Gastroesophageal sphincter (tissue), 3 donors: ENCODE data around the gene ARHGAP6.

Source experiments
- EP300 ChIP-seq: sonication (generic); formaldehyde crosslinking; IDR thresholded peaks from one replicate; pipeline ENCODE4 v1.6.1; 2017; ENCODE audit warnings: antibody characterized with exemption, mild to moderate bottlenecking
- TF ChIP-seq, protein P1 (sequence below), 4 experiments: fragments of 200-600 bp in 2 of 4; fragments of 450-650 bp in 2 of 4; sonication (generic) in 1 of 4; IDR thresholded peaks; one replicate each; pipeline ENCODE4 v1.5.1; 2017 to 2019; ENCODE audit warnings: antibody characterized with exemption in 4 of 4, mild to moderate bottlenecking in 2 of 4, moderate library complexity in 2 of 4

- TF ChIP-seq, protein P1, sequence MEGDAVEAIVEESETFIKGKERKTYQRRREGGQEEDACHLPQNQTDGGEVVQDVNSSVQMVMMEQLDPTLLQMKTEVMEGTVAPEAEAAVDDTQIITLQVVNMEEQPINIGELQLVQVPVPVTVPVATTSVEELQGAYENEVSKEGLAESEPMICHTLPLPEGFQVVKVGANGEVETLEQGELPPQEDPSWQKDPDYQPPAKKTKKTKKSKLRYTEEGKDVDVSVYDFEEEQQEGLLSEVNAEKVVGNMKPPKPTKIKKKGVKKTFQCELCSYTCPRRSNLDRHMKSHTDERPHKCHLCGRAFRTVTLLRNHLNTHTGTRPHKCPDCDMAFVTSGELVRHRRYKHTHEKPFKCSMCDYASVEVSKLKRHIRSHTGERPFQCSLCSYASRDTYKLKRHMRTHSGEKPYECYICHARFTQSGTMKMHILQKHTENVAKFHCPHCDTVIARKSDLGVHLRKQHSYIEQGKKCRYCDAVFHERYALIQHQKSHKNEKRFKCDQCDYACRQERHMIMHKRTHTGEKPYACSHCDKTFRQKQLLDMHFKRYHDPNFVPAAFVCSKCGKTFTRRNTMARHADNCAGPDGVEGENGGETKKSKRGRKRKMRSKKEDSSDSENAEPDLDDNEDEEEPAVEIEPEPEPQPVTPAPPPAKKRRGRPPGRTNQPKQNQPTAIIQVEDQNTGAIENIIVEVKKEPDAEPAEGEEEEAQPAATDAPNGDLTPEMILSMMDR (IDR thresholded peaks at IDR 0.05): no peak
- no peak for TF ChIP-seq EP300
These were observed 130.4 kb downstream of the ARHGAP6 start for GRCh38 chrX:11535156-11535919.
